ENCODE results near the gene CCN6. TPM values are rescaled to one million over a fixed set of nuclear protein-coding genes. Genes with fewer than 3 reads are reported as not detected.

Gene CCN6
- total and polyA plus RNA-seq, 2 donors (not counting 1 experiment from before 2014, with no cell fraction given), result not detected

- Mint-ChIP-seq H3K4me3 (no peak overlapping the region), H3K4me1 (no peaks in the 10 kb centered on the region), H3K27me3 (peaks cover 14% of the 10 kb centered on the region), H3K9me3 (ENCODE audit: insufficient read depth) (no peaks in the 10 kb centered on the region), H3K27ac (no peak overlapping the region)
- DNase-seq, result no peak
- Histone ChIP-seq H3K27me3 (replicated peaks in 1 of 4; ENCODE audit: control extremely low read depth in 1 of 4, control insufficient read depth in 3 of 4, insufficient read depth in 4 of 4, low read length in 3 of 4) (peaks cover 0 to 12% (median 5%) of the 10 kb centered on the region in 4 experiments), H2AFZ (ENCODE audit: insufficient read depth, low read depth, low read length, poor library complexity, severe bottlenecking) (peak overlapping the region; percentile 84), H3K36me3 (replicated peaks in 1 of 2; ENCODE audit: control extremely low read depth in 1 of 2, control insufficient read depth in 1 of 2, extremely low read depth in 1 of 2, insufficient read depth in 2 of 2, low read length in 1 of 2) (peaks cover 0 to 5% of the 10 kb centered on the region in 2 experiments), H3K4me1 (ENCODE audit: control insufficient read depth in 2 of 2, insufficient read depth in 2 of 2, low read length in 2 of 2) (peaks cover 7 to 8% of the 10 kb centered on the region in 2 donors), H3K79me2 (ENCODE audit: control insufficient read depth, insufficient read depth, low read length) (no peaks in the 10 kb centered on the region), H3K9me3 (ENCODE audit: control extremely low read depth in 1 of 3, control insufficient read depth in 2 of 3, insufficient read depth in 1 of 3, low read length in 2 of 3) (no peaks in the 10 kb centered on the region), H4K20me1 (ENCODE audit: control insufficient read depth, insufficient read depth, low read length, poor library complexity, severe bottlenecking) (no peaks in the 10 kb centered on the region), H3K4me2 (replicated peaks; ENCODE audit: low read depth, low read length, poor library complexity, severe bottlenecking) (peak overlapping the region; percentile 72), H3K9ac (ENCODE audit: low read length) (peak overlapping the region; percentile 84), H3K27ac (ENCODE audit: low read length in 2 of 2) (peak overlapping the region; percentile 84), H3K4me3 (ENCODE audit: control extremely low read depth in 1 of 5, extremely low read depth in 1 of 5, insufficient read depth in 1 of 5, low read depth in 2 of 5, low read length in 4 of 5) (peak overlapping the region; percentile 69 to 88 (median 83))
- CTCF ChIA-PET, result interaction anchor here (0.6 to 2.9 kb wide), 13 partner anchors 9 to 1772 kb away, joined by 3 to 52 read pairs (median 3); no protein-coding TSS in a partner anchor
- ATAC-seq (ENCODE audit: low read depth), result peak; percentile 4
- intact Hi-C loops (cut with micrococcal nuclease), result loop anchor here (1.0 to 5.0 kb wide), 7 partner anchors 43 to 1884 kb away; partner anchors contain the start of genes FYN, HDAC2 and TRAF3IP2
- WGBS (ENCODE audit: insufficient coverage), result 0% methylated on average over 2 of the region's 8 CpGs
- POLR2A ChIA-PET, result no interaction called here
- peak; percentile 34 for TF ChIP-seq CTCF (IDR thresholded peaks at IDR 0.05)
- TF ChIP-seq EZH2 (IDR thresholded peaks at IDR 0.05; ENCODE audit: borderline replicate concordance, insufficient read depth, low read depth, low read length, poor library complexity, severe bottlenecking), result no peak
Observed at GRCh38 chr6:112086744-112087135, 32.8 kb downstream of the CCN6 start.
